HepG2 (cell line): ENCODE measurements around the gene AUTS2. TPM values are rescaled to one million over a fixed set of nuclear protein-coding genes. Genes with fewer than 3 reads are reported as not detected.

Experiments used
- ATAC-seq: fragments of 200-7000 bp; cut with Tn5 transposase; 3 replicates; pipeline ENCODE4 v1.9.1; 2020; ENCODE audit warnings: mild to moderate bottlenecking, moderate library complexity
- BruUV-seq: library from RNA; stranded (reverse); fragments of 400-500 nt; replicated peaks from 2 replicates; lab custom pipeline; 2021; lab: Mats Ljungman, UMichigan
- CTCF ChIA-PET: fragments of 300-600 bp; formaldehyde crosslinking; extraction: SDS; loops from one replicate; lab custom pipeline; 2021; ENCODE audit warnings: low total read pairs, inconsistent platforms, low intra/inter-chr PET ratio; lab: Yijun Ruan, JAX
- POLR2A ChIA-PET: fragments of 350-600 bp; sonication (Branson Sonifier 250); formaldehyde crosslinking; loops from one replicate; lab custom pipeline; 2020; ENCODE audit warnings: antibody characterized with exemption, inconsistent platforms; lab: Yijun Ruan, JAX
- DNase-seq: peaks from one replicate; pipeline ENCODE4 v3.0.0-alpha.2; 2015; ENCODE audit warnings: low spot score
- FAIRE-seq: peaks from 3 replicates; lab custom pipeline; 2011; peaks lifted over from hg19 to GRCh38; lab: Jason Lieb, UNC
- H2AFZ ChIP-seq: one replicate; pipeline ENCODE4 v1.6.1; 2011; ENCODE audit warnings: low read length, inconsistent platforms
- H3K27ac ChIP-seq: fragments of 300-600 bp; 3 replicates; pipeline ENCODE4 v1.8.0; 2011; ENCODE audit warnings: mixed run types, mild to moderate bottlenecking, mixed read lengths, low read length, inconsistent platforms; ENCODE audit not compliant: insufficient read depth; ENCODE audit errors: extremely low read length
- H3K27me3 ChIP-seq, 2 experiments: fragments of 200-600 bp in 1 of 2; 2 replicates in 1 of 2; 3 replicates in 1 of 2; pipeline versions ENCODE4 v1.6.0 to v1.8.0; 2011; ENCODE audit warnings: low read length in 2 of 2, mild to moderate bottlenecking in 2 of 2, moderate library complexity in 2 of 2, inconsistent platforms in 1 of 2; ENCODE audit not compliant: insufficient read depth in 2 of 2, control insufficient read depth in 1 of 2
- H3K36me3 ChIP-seq, 2 experiments: fragments of 200-600 bp in 1 of 2; replicated peaks in 1 of 2; 2 replicates in 1 of 2; 3 replicates in 1 of 2; pipeline versions ENCODE4 v1.5.1 to v1.8.0; 2011; ENCODE audit warnings: low read length in 2 of 2, inconsistent platforms in 1 of 2; ENCODE audit not compliant: insufficient read depth in 2 of 2, control insufficient read depth in 1 of 2
- H3K4me1 ChIP-seq: 2 replicates; pipeline ENCODE4 v1.5.1; 2012; ENCODE audit warnings: low read length, inconsistent platforms; ENCODE audit not compliant: insufficient read depth
- H3K4me2 ChIP-seq: 2 replicates; pipeline ENCODE4 v1.6.0; 2011; ENCODE audit warnings: low read depth, low read length, inconsistent platforms
- H3K4me3 ChIP-seq, 3 experiments: fragments of 200-600 bp in 1 of 3; sonication (generic), shearing (Covaris generic) in 1 of 3; replicated peaks in 1 of 3; 2 replicates each; pipeline ENCODE4 v1.5.1; 2011 to 2016; ENCODE audit warnings: low read length in 3 of 3, inconsistent platforms in 2 of 3, low read depth in 2 of 3, mild to moderate bottlenecking in 2 of 3, control low read depth in 1 of 3, mixed read lengths in 1 of 3; ENCODE audit not compliant: insufficient read depth in 1 of 3
- H3K79me2 ChIP-seq: one replicate; pipeline ENCODE4 v1.6.1; 2011; ENCODE audit warnings: low read length, inconsistent platforms; ENCODE audit not compliant: insufficient read depth
- H3K9ac ChIP-seq: 2 replicates; pipeline ENCODE4 v1.6.0; 2011; ENCODE audit warnings: mild to moderate bottlenecking, low read depth, low read length, inconsistent platforms; ENCODE audit not compliant: insufficient read depth
- H3K9me3 ChIP-seq: 2 replicates; pipeline ENCODE4 v1.5.1; 2012; ENCODE audit warnings: mild to moderate bottlenecking, low read length
- H4K20me1 ChIP-seq: 2 replicates; pipeline ENCODE4 v1.6.0; 2011; ENCODE audit warnings: inconsistent platforms, mild to moderate bottlenecking, low read length, moderate library complexity; ENCODE audit not compliant: insufficient read depth
- ARNT2 ChIP-seq: sonication (generic); formaldehyde crosslinking; IDR thresholded peaks from 2 replicates; pipeline ENCODE4 v1.8.0; 2022; ENCODE audit warnings: mild to moderate bottlenecking, low read depth, missing genetic modification reagents, moderate library complexity
- ARNTL ChIP-seq: sonication (generic); formaldehyde crosslinking; IDR thresholded peaks from 2 replicates; pipeline ENCODE4 v1.4.0; 2020; ENCODE audit warnings: mild to moderate bottlenecking, missing genetic modification reagents
- ATF7 ChIP-seq, 2 experiments: fragments of 450-650 bp in 1 of 2; sonication (generic) in 1 of 2; formaldehyde crosslinking in 1 of 2; IDR thresholded peaks; 2 replicates each; pipeline versions ENCODE4 v1.4.0 to v1.6.1; 2016 to 2020; ENCODE audit warnings: antibody characterized with exemption in 1 of 2, mild to moderate bottlenecking in 1 of 2, missing genetic modification reagents in 1 of 2
- CEBPB ChIP-seq: IDR thresholded peaks from 2 replicates; pipeline ENCODE4 v1.6.1; 2011; ENCODE audit warnings: low read depth, low read length, improper control_type of control experiment, borderline replicate concordance
- KMT2B ChIP-seq: IDR thresholded peaks from 2 replicates; pipeline ENCODE4 v1.6.1; 2016; ENCODE audit warnings: missing genetic modification reagents, missing compliant biosample characterization
- MLLT10 ChIP-seq: sonication (generic); formaldehyde crosslinking; IDR thresholded peaks from 2 replicates; pipeline ENCODE4 v1.4.0; 2020; ENCODE audit warnings: missing genetic modification reagents
- RNF2 ChIP-seq: fragments of 450-650 bp; conservative IDR thresholded peaks from 2 replicates; pipeline ENCODE4 v1.6.1; 2016; ENCODE audit warnings: low read depth
- SMAD9 ChIP-seq: sonication (generic); formaldehyde crosslinking; IDR thresholded peaks from 2 replicates; pipeline ENCODE4 v1.5.1; 2020; ENCODE audit warnings: mild to moderate bottlenecking, missing genetic modification reagents
- SMC3 ChIP-seq: IDR thresholded peaks from 2 replicates; pipeline ENCODE4 v1.6.1; 2011; ENCODE audit warnings: low read length, improper control_type of control experiment
- SSRP1 ChIP-seq: IDR thresholded peaks from 2 replicates; pipeline ENCODE4 v1.6.1; 2016; ENCODE audit warnings: control low read depth
- ZNF260 ChIP-seq: sonication (generic); formaldehyde crosslinking; IDR thresholded peaks from 2 replicates; pipeline ENCODE4 v1.4.0; 2020; ENCODE audit warnings: missing genetic modification reagents, low read depth, mild to moderate bottlenecking, borderline replicate concordance
- ZNF343 ChIP-seq: sonication (generic); formaldehyde crosslinking; IDR thresholded peaks from 2 replicates; pipeline ENCODE4 v1.4.0; 2020; ENCODE audit warnings: mild to moderate bottlenecking, missing genetic modification reagents
- ZNF530 ChIP-seq: sonication (generic); formaldehyde crosslinking; IDR thresholded peaks from 2 replicates; pipeline ENCODE4 v1.5.0; 2020; ENCODE audit warnings: low read depth, mild to moderate bottlenecking, missing genetic modification reagents
- ZNF547 ChIP-seq: sonication (generic); formaldehyde crosslinking; IDR thresholded peaks from 2 replicates; pipeline ENCODE4 v1.5.1; 2020; ENCODE audit warnings: mild to moderate bottlenecking, missing genetic modification reagents
- ZNF879 ChIP-seq: sonication (generic); formaldehyde crosslinking; IDR thresholded peaks from 2 replicates; pipeline ENCODE4 v1.8.1; 2023; ENCODE audit warnings: missing genetic modification reagents
- in situ Hi-C: cut with HindIII; loops from 2 replicates; pipeline ENCODE4 v1.10.0; 2017; ENCODE audit warnings: low pct_unique_long_range_greater_than_20kb; ENCODE audit not compliant: extremely low pct_ligation_motif_present
- intact Hi-C: fragments of 100-400 bp; cut with micrococcal nuclease; formaldehyde crosslinking; loops from one replicate; pipeline ENCODE4 v1.10.0; 2022; ENCODE audit not compliant: unreplicated experiment
- polyA plus RNA-seq, 8 experiments: library from polyadenylated mRNA; depleted of rRNA in 3 of 8; stranded (reverse) in 7 of 8; unstranded in 1 of 8; fragments of >200 nt; fragmentation: Illumina TruSeq in 4 of 8; extraction: Trizol in 4 of 8; gene quantifications; 2 replicates each; pipeline versions ENCODE4 v1.2.1 to v1.2.3, GENCODE V29; 2011 to 2016; ENCODE audit warnings: low read depth in 4 of 8, missing spikeins in 1 of 8, mixed read lengths in 1 of 8; ENCODE audit not compliant: insufficient read depth in 1 of 8
- total RNA-seq, 5 experiments: library from RNA; depleted of rRNA; stranded (reverse); fragments of >200 nt; fragmentation: Illumina TruSeq; extraction: Trizol; gene quantifications; 2 replicates each; pipeline ENCODE4 v1.2.3, GENCODE V29; 2016; ENCODE audit warnings: low read depth in 1 of 5
- TF ChIP-seq, protein P1 (sequence below): sonication (generic); formaldehyde crosslinking; IDR thresholded peaks from 2 replicates; pipeline ENCODE4 v1.5.0; 2020; ENCODE audit warnings: mild to moderate bottlenecking, missing genetic modification reagents, borderline replicate concordance
- TF ChIP-seq, protein P2 (sequence below): sonication (generic); formaldehyde crosslinking; conservative IDR thresholded peaks from 2 replicates; pipeline ENCODE4 v1.4.0; 2020; ENCODE audit warnings: mild to moderate bottlenecking, missing genetic modification reagents, moderate library complexity
- TF ChIP-seq, protein P3 (sequence below): sonication (generic); formaldehyde crosslinking; IDR thresholded peaks from 2 replicates; pipeline ENCODE4 v1.8.0; 2023; ENCODE audit warnings: mild to moderate bottlenecking, missing genetic modification reagents

Gene AUTS2
- total and polyA plus RNA-seq, 2 of the 13 experiments (the other 11 are each of a cell fraction or from before 2014, with no cell fraction given) = 0.38 TPM; not detected in 1

DNA sequence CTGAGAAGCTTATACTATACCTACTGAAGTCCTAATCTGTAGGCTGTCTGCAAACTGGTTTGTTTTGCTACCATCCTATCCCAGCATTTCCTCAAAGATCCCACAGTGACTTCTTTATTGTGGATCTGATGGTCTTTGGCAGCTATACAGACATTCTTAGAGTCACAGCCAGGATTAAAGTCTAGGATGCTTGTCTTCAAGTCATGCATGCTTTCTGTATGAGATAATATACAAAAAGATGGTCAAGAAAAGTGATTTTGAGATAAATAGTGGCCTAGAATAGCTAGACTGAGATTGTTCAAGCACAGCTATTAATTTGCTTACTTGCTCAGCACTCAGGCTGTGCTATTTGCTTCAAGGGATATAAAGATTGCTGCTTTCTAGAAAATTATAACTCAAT is 454.4 kb downstream of the AUTS2 start:
- no peaks in the 10 kb centered on the region for H3K27me3 ChIP-seq
- no peak overlapping the region for H3K27ac ChIP-seq
- H3K9me3 ChIP-seq = no peaks in the 10 kb centered on the region
- DNase-seq = no peak
- no peak overlapping the region for H3K9ac ChIP-seq
- intact Hi-C loops = no loop called here
- H3K4me3 ChIP-seq = no peak overlapping the region
- no peak for FAIRE-seq
- ATAC-seq = no peak
- H3K4me1 ChIP-seq = no peaks in the 10 kb centered on the region
- ChIA-PET POLR2A (no interaction called here), CTCF (no interaction called here)
- no peaks in the 10 kb centered on the region for H4K20me1 ChIP-seq
- no peaks in the 10 kb centered on the region for H3K79me2 ChIP-seq
- BruUV-seq = no TSS peak
- TF ChIP-seq SMC3 (no peak), ARNT2 (CRISPR knock-in tag) (no peak), CEBPB (no peak), ARNTL (CRISPR knock-in tag) (no peak), KMT2B (no peak), SMAD9 (CRISPR knock-in tag) (no peak), ZNF343 (CRISPR knock-in tag) (no peak), ZNF530 (CRISPR knock-in tag) (no peak), ATF7 (IDR thresholded peaks at IDR 0.05) (no peak), ATF7 (CRISPR knock-in tag; IDR thresholded peaks at IDR 0.05) (no peak), SSRP1 (CRISPR knock-in tag) (no peak), ZNF260 (CRISPR knock-in tag) (no peak), ZNF547 (CRISPR knock-in tag) (no peak), MLLT10 (CRISPR knock-in tag) (no peak), ZNF879 (no peak), RNF2 (no peak)
- TF ChIP-seq, protein P1, sequence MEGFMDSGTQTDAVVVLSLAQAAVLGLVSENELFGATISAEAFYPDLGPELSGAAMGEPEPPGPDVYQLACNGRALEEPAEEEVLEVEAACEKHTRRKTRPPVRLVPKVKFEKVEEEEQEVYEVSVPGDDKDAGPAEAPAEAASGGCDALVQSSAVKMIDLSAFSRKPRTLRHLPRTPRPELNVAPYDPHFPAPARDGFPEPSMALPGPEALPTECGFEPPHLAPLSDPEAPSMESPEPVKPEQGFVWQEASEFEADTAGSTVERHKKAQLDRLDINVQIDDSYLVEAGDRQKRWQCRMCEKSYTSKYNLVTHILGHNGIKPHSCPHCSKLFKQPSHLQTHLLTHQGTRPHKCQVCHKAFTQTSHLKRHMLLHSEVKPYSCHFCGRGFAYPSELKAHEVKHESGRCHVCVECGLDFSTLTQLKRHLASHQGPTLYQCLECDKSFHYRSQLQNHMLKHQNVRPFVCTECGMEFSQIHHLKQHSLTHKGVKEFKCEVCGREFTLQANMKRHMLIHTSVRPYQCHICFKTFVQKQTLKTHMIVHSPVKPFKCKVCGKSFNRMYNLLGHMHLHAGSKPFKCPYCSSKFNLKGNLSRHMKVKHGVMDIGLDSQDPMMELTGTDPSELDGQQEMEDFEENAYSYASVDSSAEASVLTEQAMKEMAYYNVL (CRISPR knock-in tag) = no peak
- TF ChIP-seq, protein P2, sequence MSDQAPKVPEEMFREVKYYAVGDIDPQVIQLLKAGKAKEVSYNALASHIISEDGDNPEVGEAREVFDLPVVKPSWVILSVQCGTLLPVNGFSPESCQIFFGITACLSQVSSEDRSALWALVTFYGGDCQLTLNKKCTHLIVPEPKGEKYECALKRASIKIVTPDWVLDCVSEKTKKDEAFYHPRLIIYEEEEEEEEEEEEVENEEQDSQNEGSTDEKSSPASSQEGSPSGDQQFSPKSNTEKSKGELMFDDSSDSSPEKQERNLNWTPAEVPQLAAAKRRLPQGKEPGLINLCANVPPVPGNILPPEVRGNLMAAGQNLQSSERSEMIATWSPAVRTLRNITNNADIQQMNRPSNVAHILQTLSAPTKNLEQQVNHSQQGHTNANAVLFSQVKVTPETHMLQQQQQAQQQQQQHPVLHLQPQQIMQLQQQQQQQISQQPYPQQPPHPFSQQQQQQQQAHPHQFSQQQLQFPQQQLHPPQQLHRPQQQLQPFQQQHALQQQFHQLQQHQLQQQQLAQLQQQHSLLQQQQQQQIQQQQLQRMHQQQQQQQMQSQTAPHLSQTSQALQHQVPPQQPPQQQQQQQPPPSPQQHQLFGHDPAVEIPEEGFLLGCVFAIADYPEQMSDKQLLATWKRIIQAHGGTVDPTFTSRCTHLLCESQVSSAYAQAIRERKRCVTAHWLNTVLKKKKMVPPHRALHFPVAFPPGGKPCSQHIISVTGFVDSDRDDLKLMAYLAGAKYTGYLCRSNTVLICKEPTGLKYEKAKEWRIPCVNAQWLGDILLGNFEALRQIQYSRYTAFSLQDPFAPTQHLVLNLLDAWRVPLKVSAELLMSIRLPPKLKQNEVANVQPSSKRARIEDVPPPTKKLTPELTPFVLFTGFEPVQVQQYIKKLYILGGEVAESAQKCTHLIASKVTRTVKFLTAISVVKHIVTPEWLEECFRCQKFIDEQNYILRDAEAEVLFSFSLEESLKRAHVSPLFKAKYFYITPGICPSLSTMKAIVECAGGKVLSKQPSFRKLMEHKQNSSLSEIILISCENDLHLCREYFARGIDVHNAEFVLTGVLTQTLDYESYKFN (CRISPR knock-in tag) = no peak
- TF ChIP-seq, protein P3, sequence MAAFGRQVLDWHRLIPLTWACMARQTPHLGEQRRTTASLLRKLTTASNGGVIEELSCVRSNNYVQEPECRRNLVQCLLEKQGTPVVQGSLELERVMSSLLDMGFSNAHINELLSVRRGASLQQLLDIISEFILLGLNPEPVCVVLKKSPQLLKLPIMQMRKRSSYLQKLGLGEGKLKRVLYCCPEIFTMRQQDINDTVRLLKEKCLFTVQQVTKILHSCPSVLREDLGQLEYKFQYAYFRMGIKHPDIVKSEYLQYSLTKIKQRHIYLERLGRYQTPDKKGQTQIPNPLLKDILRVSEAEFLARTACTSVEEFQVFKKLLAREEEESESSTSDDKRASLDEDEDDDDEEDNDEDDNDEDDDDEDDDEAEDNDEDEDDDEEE (CRISPR knock-in tag) = no peak
- H3K4me2 ChIP-seq = no peak overlapping the region
- no peak overlapping the region for H2AFZ ChIP-seq
- in situ Hi-C loops = no loop called here
- no peaks in the 10 kb centered on the region for H3K36me3 ChIP-seq
